Transverse colon (tissue), 4 donors: ENCODE data around the gene OTP. TPM values are rescaled to one million over a fixed set of nuclear protein-coding genes. Genes with fewer than 3 reads are reported as not detected.

Experiments
- DNase-seq: peaks from one replicate; pipeline ENCODE4 v3.0.0-alpha.2; 2019
- H3K27ac ChIP-seq, 4 donors: fragments of 200-600 bp; sonication (generic); 2 replicates each; pipeline ENCODE4 v1.5.1; 2016 to 2018; ENCODE audit warnings: inconsistent platforms in 4 of 4
- H3K27me3 ChIP-seq: fragments of 200-600 bp; sonication (generic); 2 replicates; pipeline ENCODE4 v1.5.1; 2017; ENCODE audit warnings: inconsistent platforms
- H3K36me3 ChIP-seq, 4 donors: fragments of 200-600 bp; sonication (generic); 2 replicates each; pipeline ENCODE4 v1.5.1; 2017 to 2019; ENCODE audit warnings: inconsistent platforms in 4 of 4
- H3K4me1 ChIP-seq, 4 donors: fragments of 200-600 bp; sonication (generic); 2 replicates each; pipeline ENCODE4 v1.5.1; 2017 to 2020; ENCODE audit warnings: inconsistent platforms in 4 of 4
- H3K4me3 ChIP-seq, 4 donors: fragments of 200-600 bp; sonication (generic); 1 replicate in 1 of 4; 2 replicates in 3 of 4; pipeline versions ENCODE4 v1.5.1 to v1.6.1; 2017 to 2019; ENCODE audit warnings: inconsistent platforms in 4 of 4
- H3K9me3 ChIP-seq, 2 donors: fragments of 200-600 bp; sonication (generic); 2 replicates each; pipeline ENCODE4 v1.5.1; 2017 to 2019; ENCODE audit warnings: inconsistent platforms in 2 of 2
- EP300 ChIP-seq: sonication (generic); formaldehyde crosslinking; IDR thresholded peaks from one replicate; pipeline ENCODE4 v1.6.1; 2017; ENCODE audit warnings: antibody characterized with exemption, low read depth
- POLR2A ChIP-seq: fragments of 450-650 bp; IDR thresholded peaks from one replicate; pipeline ENCODE4 v1.6.1; 2016; ENCODE audit warnings: antibody characterized with exemption, mild to moderate bottlenecking, moderate library complexity
- POLR2AphosphoS5 ChIP-seq, 3 donors: sonication (generic); formaldehyde crosslinking; IDR thresholded peaks; one replicate each; pipeline ENCODE4 v1.6.1; 2016; ENCODE audit warnings: antibody characterized with exemption in 3 of 3
- WGBS, 2 donors: methylation state at CpG; one replicate each; pipeline ENCODE4 v1.1.5; 2018; ENCODE audit warnings: low coverage in 1 of 2; 5-methylcytosine and 5-hydroxymethylcytosine counted together
- in situ Hi-C, 4 donors: fragments of 200-750 bp; cut with MboI; loops; one replicate each; pipeline versions ENCODE4 v1.15.0 to v1.15.1; 2017; ENCODE audit warnings: low sequenced_read_pairs in 3 of 4, low pct_ligation_motif_present in 1 of 4, low pct_unique_long_range_greater_than_20kb in 1 of 4
- intact Hi-C: fragments of 100-400 bp; cut with DNase I; formaldehyde crosslinking; loops from one replicate; pipeline ENCODE4 v1.15.1; 2023; ENCODE audit warnings: low total_unique reads
- total RNA-seq, 4 donors: library from RNA; depleted of rRNA; stranded (reverse); fragments of >200 nt; gene quantifications; one replicate each; pipeline ENCODE4 v1.1.0, GENCODE V29; 2016
- TF ChIP-seq, protein P1 (sequence below), 5 experiments: fragments of 200-600 bp in 3 of 5; fragments of 450-650 bp in 2 of 5; sonication (generic) in 3 of 5; IDR thresholded peaks; 1 replicate in 2 of 5; 2 replicates in 3 of 5; pipeline ENCODE4 v1.5.1; 2016 to 2017; ENCODE audit warnings: antibody characterized with exemption in 5 of 5, inconsistent platforms in 3 of 5, mild to moderate bottlenecking in 2 of 5, moderate library complexity in 1 of 5

The OTP gene
- total RNA-seq, 4 donors from 2014 or later, result not detected

DNA sequence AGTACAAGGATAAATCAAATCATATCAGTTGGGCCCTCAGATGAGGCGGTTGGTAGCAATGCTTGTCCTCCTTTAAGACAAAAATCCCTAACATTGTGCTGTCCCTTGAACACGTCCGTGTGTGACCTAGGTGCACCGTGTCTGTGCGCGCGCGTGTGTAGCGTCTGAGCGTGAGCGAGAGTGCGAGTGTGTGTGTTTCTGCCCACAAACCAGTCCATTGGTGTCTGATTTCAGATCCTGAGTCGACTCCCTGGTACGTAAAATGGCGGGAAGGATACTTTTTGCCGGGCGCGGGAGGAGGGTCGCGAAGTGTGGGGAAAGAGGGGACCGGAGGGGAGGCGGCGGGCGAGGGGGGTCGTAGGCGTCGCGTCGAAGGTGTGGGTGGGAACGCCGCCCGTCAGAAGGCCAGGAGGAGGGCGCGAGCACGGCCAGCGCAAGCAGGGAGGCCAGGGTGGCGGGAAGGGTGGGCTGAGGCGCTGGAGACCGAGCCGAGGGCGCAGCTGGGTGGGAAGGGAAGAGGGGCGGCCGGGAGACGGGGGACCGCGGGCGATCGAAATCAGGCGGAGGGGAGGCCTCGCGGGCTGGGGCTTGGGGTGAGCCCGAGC is 8.9 kb downstream of the OTP start:
- H3K4me3 ChIP-seq, result peak overlapping the region in 3 of 4 donors; percentile 22 to 59 (median 38)
- in situ Hi-C loops (loop anchor here in 1 of 4 donors (25.0 kb wide), 1 partner anchor 383 kb away; no protein-coding TSS in a partner anchor), intact Hi-C loops (loop anchor here (2.0 kb wide), 1 partner anchor 73 kb away; no protein-coding TSS in a partner anchor)
- no peak for DNase-seq
- peaks cover 100% of the 10 kb centered on the region for H3K27me3 ChIP-seq
- H3K4me1 ChIP-seq, result peaks cover 7 to 29% (median 20%) of the 10 kb centered on the region in 4 donors
- no peak for TF ChIP-seq EP300
- TF ChIP-seq, protein P1, sequence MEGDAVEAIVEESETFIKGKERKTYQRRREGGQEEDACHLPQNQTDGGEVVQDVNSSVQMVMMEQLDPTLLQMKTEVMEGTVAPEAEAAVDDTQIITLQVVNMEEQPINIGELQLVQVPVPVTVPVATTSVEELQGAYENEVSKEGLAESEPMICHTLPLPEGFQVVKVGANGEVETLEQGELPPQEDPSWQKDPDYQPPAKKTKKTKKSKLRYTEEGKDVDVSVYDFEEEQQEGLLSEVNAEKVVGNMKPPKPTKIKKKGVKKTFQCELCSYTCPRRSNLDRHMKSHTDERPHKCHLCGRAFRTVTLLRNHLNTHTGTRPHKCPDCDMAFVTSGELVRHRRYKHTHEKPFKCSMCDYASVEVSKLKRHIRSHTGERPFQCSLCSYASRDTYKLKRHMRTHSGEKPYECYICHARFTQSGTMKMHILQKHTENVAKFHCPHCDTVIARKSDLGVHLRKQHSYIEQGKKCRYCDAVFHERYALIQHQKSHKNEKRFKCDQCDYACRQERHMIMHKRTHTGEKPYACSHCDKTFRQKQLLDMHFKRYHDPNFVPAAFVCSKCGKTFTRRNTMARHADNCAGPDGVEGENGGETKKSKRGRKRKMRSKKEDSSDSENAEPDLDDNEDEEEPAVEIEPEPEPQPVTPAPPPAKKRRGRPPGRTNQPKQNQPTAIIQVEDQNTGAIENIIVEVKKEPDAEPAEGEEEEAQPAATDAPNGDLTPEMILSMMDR (IDR thresholded peaks at IDR 0.05), result no peak
- no peak for TF ChIP-seq POLR2A
- no peak for TF ChIP-seq POLR2AphosphoS5 (IDR thresholded peaks at IDR 0.05)
- H3K9me3 ChIP-seq, result no peaks in the 10 kb centered on the region
- no peaks in the 10 kb centered on the region for H3K36me3 ChIP-seq
- no peak overlapping the region for H3K27ac ChIP-seq
- WGBS, 2 donors, result 12 to 40% methylated on average over 1 to 52 of the region's 52 CpGs

DNA sequence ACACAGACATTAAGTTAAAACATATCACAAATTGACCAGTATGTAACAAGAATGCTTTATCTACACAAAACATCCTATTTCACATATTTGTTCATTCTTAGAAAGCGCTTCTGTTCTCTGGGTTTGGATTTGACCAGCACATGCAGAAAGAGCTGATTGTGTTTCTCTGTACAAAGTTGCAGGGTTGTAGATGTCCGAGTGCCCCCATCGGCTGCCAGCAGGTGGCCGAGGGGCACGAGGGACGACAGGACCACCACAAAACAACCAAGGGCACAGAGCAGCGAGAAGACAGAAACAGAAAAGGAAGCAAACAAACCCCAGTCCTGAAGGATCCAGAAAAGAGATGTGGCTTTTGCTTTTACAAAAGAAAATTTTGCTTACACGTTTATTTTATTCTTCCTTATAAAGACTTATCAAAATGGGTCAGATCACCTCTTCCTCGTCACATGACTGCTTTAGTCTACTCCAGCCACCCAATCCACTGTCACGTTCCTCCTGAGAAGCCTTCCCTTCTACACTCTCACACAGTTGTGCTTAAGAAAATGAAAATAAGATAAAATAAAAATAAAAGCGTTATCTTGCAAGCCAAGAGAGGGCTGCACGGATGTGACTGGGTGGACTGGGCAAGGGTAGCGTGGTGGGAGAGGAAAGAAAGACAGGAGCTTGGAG is 9.5 kb downstream of the OTP start:
- no peak for DNase-seq
- Histone ChIP-seq H3K27me3 (peaks cover 100% of the 10 kb centered on the region), H3K27ac (no peak overlapping the region), H3K9me3 (no peaks in the 10 kb centered on the region), H3K4me3 (peak overlapping the region in 1 of 4 donors; percentile 59), H3K36me3 (no peaks in the 10 kb centered on the region), H3K4me1 (peaks cover 7 to 29% (median 20%) of the 10 kb centered on the region in 4 donors)
- intact Hi-C loops, result no loop called here
- in situ Hi-C loops, result loop anchor here in 1 of 4 donors (25.0 kb wide), 1 partner anchor 383 kb away; no protein-coding TSS in a partner anchor
- 13 to 18% methylated on average over 13 of the region's 13 CpGs for WGBS, 2 donors
- TF ChIP-seq, protein P1 (IDR thresholded peaks at IDR 0.05), result no peak
- TF ChIP-seq EP300 (no peak), POLR2AphosphoS5 (IDR thresholded peaks at IDR 0.05) (no peak), POLR2A (no peak)

DNA sequence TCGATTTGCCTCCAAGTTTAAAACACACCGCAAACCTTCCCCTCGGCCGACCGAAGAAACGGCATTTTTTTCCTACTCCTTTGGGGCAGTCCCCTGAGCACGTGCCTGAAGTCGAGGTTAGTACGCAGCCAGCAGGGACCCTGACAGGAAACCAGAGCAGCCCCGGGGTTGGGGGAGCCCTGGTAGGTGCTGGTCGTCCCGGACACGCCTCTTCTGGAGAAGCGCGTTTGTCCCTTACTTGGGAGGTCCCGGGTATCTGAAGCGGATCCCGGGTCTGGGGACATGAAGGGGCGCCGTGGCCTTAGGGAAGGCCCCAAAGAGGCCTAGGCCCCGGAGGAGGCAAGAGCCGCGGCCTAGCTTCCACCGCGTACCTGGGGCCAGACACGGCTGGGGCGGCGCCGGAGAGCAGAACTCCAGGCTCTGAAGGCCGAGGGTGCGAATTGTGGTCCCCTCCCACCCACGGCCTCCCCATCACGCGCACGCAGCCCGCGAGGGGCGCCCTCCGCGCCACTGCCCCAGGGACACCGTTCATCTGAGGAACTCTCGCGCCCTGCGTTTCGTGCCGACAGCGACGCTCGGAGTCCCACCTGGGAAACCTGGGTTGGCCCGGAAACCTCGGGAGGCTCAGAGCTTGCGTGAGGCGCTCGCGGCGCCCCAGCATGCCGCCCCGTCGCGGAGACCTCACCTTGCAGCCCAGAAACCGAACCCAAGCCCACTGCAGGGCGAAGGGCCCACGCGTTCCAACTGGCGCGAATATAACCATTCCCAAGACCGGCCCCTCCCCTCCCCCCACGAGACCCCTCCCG is 10.4 kb downstream of the OTP start:
- H3K27ac ChIP-seq, result no peak overlapping the region
- no peak for DNase-seq
- peaks cover 7 to 29% (median 20%) of the 10 kb centered on the region in 4 donors for H3K4me1 ChIP-seq
- H3K4me3 ChIP-seq, result no peak overlapping the region
- TF ChIP-seq POLR2A (no peak), EP300 (no peak), POLR2AphosphoS5 (IDR thresholded peaks at IDR 0.05) (no peak)
- TF ChIP-seq, protein P1 (IDR thresholded peaks at IDR 0.05), result no peak
- peaks cover 100% of the 10 kb centered on the region for H3K27me3 ChIP-seq
- in situ Hi-C loops, result loop anchor here in 1 of 4 donors (25.0 kb wide), 1 partner anchor 384 kb away; no protein-coding TSS in a partner anchor
- intact Hi-C loops, result no loop called here
- H3K9me3 ChIP-seq, result no peaks in the 10 kb centered on the region
- no peaks in the 10 kb centered on the region for H3K36me3 ChIP-seq
- 23 to 45% methylated on average over 12 to 65 of the region's 69 CpGs for WGBS, 2 donors

DNA sequence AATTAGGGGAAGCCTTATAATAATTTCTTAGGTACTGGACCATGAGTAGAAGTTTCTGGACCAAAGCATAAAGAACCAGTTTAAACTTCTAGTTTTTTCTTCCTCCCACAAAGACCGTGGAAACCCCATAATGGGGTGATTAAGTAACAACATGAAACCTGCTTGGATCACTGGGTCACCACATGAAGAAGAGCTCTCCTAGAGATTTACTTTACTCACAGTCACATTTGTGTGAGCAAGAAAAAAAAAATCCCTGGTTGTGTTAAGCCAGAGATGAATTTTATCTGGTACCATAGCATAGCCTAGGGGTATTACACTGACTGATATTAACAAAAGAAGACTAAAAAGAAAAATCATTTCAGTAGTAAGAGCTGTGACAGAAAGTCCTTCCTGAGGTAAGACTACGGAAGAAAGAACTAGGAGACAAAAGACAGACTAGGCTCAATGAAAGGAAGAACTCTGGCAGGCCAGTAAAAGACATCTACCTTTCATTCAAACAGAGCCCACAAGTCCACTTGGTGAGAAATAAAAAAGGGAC is 15.2 kb downstream of the OTP start:
- Histone ChIP-seq H3K4me1 (peaks cover 0 to 1% (median 0%) of the 10 kb centered on the region in 4 donors), H3K36me3 (no peaks in the 10 kb centered on the region), H3K4me3 (no peak overlapping the region), H3K9me3 (no peaks in the 10 kb centered on the region), H3K27ac (no peak overlapping the region), H3K27me3 (peaks cover 92% of the 10 kb centered on the region)
- TF ChIP-seq EP300, result no peak
- TF ChIP-seq, protein P1 (IDR thresholded peaks at IDR 0.05), result no peak
- no peak for TF ChIP-seq POLR2A
- no peak for DNase-seq
- in situ Hi-C loops, result no loop called here
- 58 to 61% methylated on average over 2 of the region's 2 CpGs for WGBS, 2 donors
- intact Hi-C loops, result no loop called here
